ENCODE data around the gene TULP4. TPM values are rescaled to one million over a fixed set of nuclear protein-coding genes. Genes with fewer than 3 reads are reported as not detected.

Gene TULP4
- total RNA-seq (100 to 1,000 TPM in 3 of 4 donors, 10 to 100 TPM in 1; 98.7 to 142 (median 138) TPM), polyA plus RNA-seq (10 to 100 TPM in 1 of 3 donors, 1 to 10 TPM in 2; 2.4 to 14.2 (median 5.1) TPM)

- no peaks in the 10 kb centered on the region for H3K27me3 ChIP-seq
- WGBS, 2 donors, result 81 to 84% methylated on average over 6 of the region's 6 CpGs
- intact Hi-C loops (cut with DNase I), result no loop called here
- DNase-seq, result no peak
- no peak within 1 kb of the TSS for H3K4me3 ChIP-seq
- peaks cover 0 to 3% (median 0%) of the 10 kb centered on the region in 4 donors for H3K9me3 ChIP-seq
- no peak within 1 kb of the TSS for H3K27ac ChIP-seq
- peaks cover 0 to 7% (median 0%) of the 10 kb centered on the region in 4 donors for H3K36me3 ChIP-seq
- no peaks in the 10 kb centered on the region for H3K4me1 ChIP-seq
- no peak for TF ChIP-seq POLR2AphosphoS5 (IDR thresholded peaks at IDR 0.05)
- TF ChIP-seq, protein P1, sequence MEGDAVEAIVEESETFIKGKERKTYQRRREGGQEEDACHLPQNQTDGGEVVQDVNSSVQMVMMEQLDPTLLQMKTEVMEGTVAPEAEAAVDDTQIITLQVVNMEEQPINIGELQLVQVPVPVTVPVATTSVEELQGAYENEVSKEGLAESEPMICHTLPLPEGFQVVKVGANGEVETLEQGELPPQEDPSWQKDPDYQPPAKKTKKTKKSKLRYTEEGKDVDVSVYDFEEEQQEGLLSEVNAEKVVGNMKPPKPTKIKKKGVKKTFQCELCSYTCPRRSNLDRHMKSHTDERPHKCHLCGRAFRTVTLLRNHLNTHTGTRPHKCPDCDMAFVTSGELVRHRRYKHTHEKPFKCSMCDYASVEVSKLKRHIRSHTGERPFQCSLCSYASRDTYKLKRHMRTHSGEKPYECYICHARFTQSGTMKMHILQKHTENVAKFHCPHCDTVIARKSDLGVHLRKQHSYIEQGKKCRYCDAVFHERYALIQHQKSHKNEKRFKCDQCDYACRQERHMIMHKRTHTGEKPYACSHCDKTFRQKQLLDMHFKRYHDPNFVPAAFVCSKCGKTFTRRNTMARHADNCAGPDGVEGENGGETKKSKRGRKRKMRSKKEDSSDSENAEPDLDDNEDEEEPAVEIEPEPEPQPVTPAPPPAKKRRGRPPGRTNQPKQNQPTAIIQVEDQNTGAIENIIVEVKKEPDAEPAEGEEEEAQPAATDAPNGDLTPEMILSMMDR (IDR thresholded peaks at IDR 0.05), result no peak
- TF ChIP-seq EP300 (IDR thresholded peaks at IDR 0.05), result no peak
These were observed at the start of gene TULP4 for GRCh38 chr6:158312165-158312564. TULP4 (plus strand) TSS chr6:158312465; CDS start chr6:158314017, 1,552 bp downstream.

- DNase-seq, result no peak
- Histone ChIP-seq H3K9me3 (no peaks in the 10 kb centered on the region), H3K4me3 (no peak overlapping the region), H3K27me3 (no peaks in the 10 kb centered on the region), H3K27ac (no peak overlapping the region), H3K36me3 (no peaks in the 10 kb centered on the region), H3K4me1 (no peaks in the 10 kb centered on the region)
- WGBS, 2 donors, result 80 to 86% methylated on average over 5 of the region's 5 CpGs
- intact Hi-C loops (cut with DNase I), result no loop called here
- no peak for TF ChIP-seq POLR2AphosphoS5 (IDR thresholded peaks at IDR 0.05)
- TF ChIP-seq, protein P1 (IDR thresholded peaks at IDR 0.05), result no peak
- TF ChIP-seq POLR2A (IDR thresholded peaks at IDR 0.05), result no peak
- TF ChIP-seq EP300 (IDR thresholded peaks at IDR 0.05), result no peak
These were observed 49.5 kb upstream of the TULP4 start for GRCh38 chr6:158262755-158263154.

DNA sequence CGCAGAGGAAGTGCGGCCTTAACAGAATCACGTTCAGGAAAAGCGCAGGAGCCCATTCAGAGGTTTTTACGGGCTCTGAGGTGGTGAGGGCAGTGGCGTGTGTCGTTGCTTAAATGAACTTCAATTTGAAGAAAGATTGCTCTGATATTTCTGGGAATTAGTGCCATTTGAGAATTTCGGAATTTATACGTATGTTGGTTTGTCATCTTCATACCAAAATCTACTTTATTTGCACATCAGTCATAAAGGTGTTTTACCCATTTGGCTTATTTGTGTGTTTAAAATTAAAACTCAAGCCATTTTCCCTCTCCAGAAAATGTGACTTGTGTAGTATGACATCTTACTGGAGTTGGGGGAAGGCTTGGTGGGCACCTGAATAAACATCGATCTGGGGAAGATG lies 48.1 kb upstream of the TULP4 start:
- H3K27me3 ChIP-seq, result no peaks in the 10 kb centered on the region
- no peaks in the 10 kb centered on the region for H3K36me3 ChIP-seq
- WGBS, 2 donors, result 98% methylated on average over 10 of the region's 10 CpGs
- no peaks in the 10 kb centered on the region for H3K9me3 ChIP-seq
- no peaks in the 10 kb centered on the region for H3K4me1 ChIP-seq
- no peak overlapping the region for H3K4me3 ChIP-seq
- TF ChIP-seq POLR2A (IDR thresholded peaks at IDR 0.05), result no peak
- TF ChIP-seq, protein P1 (IDR thresholded peaks at IDR 0.05), result no peak
- no peak for TF ChIP-seq POLR2AphosphoS5 (IDR thresholded peaks at IDR 0.05)
- DNase-seq, result no peak
- no peak overlapping the region for H3K27ac ChIP-seq
- intact Hi-C loops (cut with DNase I), result no loop called here

GRCh38 chr6:158266131-158266530 lies 46.1 kb upstream of the TULP4 start:
- WGBS, 2 donors, result 93 to 96% methylated on average over 9 of the region's 9 CpGs
- DNase-seq, result no peak
- Histone ChIP-seq H3K27me3 (no peaks in the 10 kb centered on the region), H3K4me1 (peaks cover 0 to 8% (median 2%) of the 10 kb centered on the region in 4 donors), H3K4me3 (no peak overlapping the region), H3K36me3 (no peaks in the 10 kb centered on the region), H3K9me3 (no peaks in the 10 kb centered on the region), H3K27ac (no peak overlapping the region)
- intact Hi-C loops (cut with DNase I), result no loop called here
- no peak for TF ChIP-seq POLR2AphosphoS5 (IDR thresholded peaks at IDR 0.05)
- TF ChIP-seq POLR2A (IDR thresholded peaks at IDR 0.05), result no peak
- TF ChIP-seq EP300 (IDR thresholded peaks at IDR 0.05), result no peak
- TF ChIP-seq, protein P1 (IDR thresholded peaks at IDR 0.05), result no peak

All from sigmoid colon (tissue), 7 donors.